Measurements from ENCODE around the gene ACYP1.

Gene ACYP1

GRCh38 chr14:75049731-75050201 is 14.1 kb downstream of the ACYP1 start:
- TF ChIP-seq, protein P1, sequence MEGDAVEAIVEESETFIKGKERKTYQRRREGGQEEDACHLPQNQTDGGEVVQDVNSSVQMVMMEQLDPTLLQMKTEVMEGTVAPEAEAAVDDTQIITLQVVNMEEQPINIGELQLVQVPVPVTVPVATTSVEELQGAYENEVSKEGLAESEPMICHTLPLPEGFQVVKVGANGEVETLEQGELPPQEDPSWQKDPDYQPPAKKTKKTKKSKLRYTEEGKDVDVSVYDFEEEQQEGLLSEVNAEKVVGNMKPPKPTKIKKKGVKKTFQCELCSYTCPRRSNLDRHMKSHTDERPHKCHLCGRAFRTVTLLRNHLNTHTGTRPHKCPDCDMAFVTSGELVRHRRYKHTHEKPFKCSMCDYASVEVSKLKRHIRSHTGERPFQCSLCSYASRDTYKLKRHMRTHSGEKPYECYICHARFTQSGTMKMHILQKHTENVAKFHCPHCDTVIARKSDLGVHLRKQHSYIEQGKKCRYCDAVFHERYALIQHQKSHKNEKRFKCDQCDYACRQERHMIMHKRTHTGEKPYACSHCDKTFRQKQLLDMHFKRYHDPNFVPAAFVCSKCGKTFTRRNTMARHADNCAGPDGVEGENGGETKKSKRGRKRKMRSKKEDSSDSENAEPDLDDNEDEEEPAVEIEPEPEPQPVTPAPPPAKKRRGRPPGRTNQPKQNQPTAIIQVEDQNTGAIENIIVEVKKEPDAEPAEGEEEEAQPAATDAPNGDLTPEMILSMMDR (IDR thresholded peaks at IDR 0.05; ENCODE audit: low read depth, low read length, missing control alignments): no peak
- no peak for DNase-seq (ENCODE audit: low read depth)
- H3K4me3 ChIP-seq (ENCODE audit: low read depth, low read length): no peak overlapping the region

DNA sequence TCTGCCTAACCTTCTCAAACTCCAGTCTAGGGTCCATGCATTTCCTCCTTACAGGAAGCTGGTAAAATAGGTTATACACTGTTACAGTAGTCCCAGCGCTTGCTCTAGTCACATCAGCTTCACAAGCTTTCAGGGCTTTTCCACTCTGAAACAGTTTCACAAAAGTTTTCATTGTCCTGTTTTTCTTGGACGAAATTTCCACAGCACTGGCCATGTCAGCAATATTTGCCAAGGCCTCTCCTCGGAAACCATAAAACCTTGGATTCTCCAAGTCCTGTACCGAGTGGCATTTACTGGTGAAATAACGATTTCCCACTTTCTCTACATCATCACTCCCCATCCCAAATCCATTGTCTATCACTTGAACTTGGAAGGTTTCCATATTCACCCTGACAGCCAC is 14.7 kb downstream of the ACYP1 start:
- no peak for DNase-seq (ENCODE audit: low read depth)
- no peak overlapping the region for H3K4me3 ChIP-seq (ENCODE audit: low read depth, low read length)
- TF ChIP-seq, protein P1 (IDR thresholded peaks at IDR 0.05; ENCODE audit: low read depth, low read length, missing control alignments): no peak

- no peak overlapping the region for H3K4me3 ChIP-seq (ENCODE audit: low read depth, low read length)
- no peak for DNase-seq (ENCODE audit: low read depth)
- TF ChIP-seq, protein P1 (IDR thresholded peaks at IDR 0.05; ENCODE audit: low read depth, low read length, missing control alignments): no peak
Measured at GRCh38 chr14:75048101-75048500, 15.7 kb downstream of the ACYP1 start.

GRCh38 chr14:75047506-75047905 is 16.3 kb downstream of the ACYP1 start:
- TF ChIP-seq, protein P1 (IDR thresholded peaks at IDR 0.05; ENCODE audit: low read depth, low read length, missing control alignments): no peak
- no peak overlapping the region for H3K4me3 ChIP-seq (ENCODE audit: low read depth, low read length)
- no peak for DNase-seq (ENCODE audit: low read depth)

DNA sequence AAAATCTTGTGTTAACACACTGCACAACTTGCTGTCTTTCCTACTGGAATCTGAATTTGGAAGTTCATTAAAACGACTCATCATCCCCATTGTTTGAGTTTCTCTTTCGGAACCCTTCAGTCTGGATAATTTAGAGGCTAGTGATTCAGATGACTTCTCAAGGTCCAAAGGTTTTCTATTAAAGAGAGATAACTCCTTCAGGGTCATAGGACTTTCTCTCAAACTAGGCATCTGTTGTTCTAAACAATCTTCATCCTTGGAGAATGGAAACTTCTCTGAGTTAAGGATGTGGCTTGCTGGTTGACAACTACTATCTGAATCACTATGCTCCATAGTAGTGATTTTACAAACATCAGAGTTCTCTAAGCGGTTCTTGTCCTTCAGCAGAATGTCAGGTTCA is 16.9 kb downstream of the ACYP1 start:
- TF ChIP-seq, protein P1 (IDR thresholded peaks at IDR 0.05; ENCODE audit: low read depth, low read length, missing control alignments): no peak
- no peak for DNase-seq (ENCODE audit: low read depth)
- H3K4me3 ChIP-seq (ENCODE audit: low read depth, low read length): no peak overlapping the region

- TF ChIP-seq, protein P1 (IDR thresholded peaks at IDR 0.05; ENCODE audit: low read depth, low read length, missing control alignments): no peak
- no peak overlapping the region for H3K4me3 ChIP-seq (ENCODE audit: low read depth, low read length)
- DNase-seq (ENCODE audit: low read depth): no peak
Measured at GRCh38 chr14:75046275-75046674, 17.5 kb downstream of the ACYP1 start.

DNA sequence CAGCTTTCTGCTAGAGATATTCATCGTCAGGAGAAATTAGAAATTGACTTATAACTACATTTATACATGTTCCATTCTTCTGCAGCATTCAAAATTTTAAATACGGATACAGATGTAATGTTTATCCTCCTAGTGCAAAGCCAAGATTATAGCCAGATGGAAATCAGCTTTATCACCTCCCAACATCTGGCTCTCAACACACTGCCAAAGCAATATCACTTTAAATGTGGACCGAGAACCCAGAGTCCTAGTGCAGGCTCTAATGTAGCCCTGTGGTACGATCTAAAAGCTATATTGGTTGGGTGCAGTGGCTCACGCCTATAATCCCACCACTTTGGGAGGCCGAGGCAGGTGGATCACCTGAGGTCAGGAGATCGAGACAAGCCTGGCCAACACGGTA is 19.1 kb downstream of the ACYP1 start:
- TF ChIP-seq, protein P1 (IDR thresholded peaks at IDR 0.05; ENCODE audit: low read depth, low read length, missing control alignments): no peak
- no peak for DNase-seq (ENCODE audit: low read depth)

More for the DNA sequence above, 19.1 kb downstream of the ACYP1 start:
- no peak overlapping the region for H3K4me3 ChIP-seq (ENCODE audit: low read depth, low read length)

All from GM12864 (cell line).